HepG2 (cell line): Measurements from ENCODE around the gene CTNNBIP1.

Experiments used
- EED ChIP-seq: sonication (generic); formaldehyde crosslinking; IDR thresholded peaks from 2 replicates; pipeline ENCODE4 v1.5.0; 2020; ENCODE audit warnings: mild to moderate bottlenecking, missing genetic modification reagents
- KDM6A ChIP-seq: IDR thresholded peaks from 2 replicates; pipeline ENCODE4 v1.6.1; 2016; ENCODE audit warnings: low read depth
- NCOR1 ChIP-seq: fragments of 200-600 bp; sonication (generic); IDR thresholded peaks from 2 replicates; pipeline ENCODE4 v1.7.0; 2017; ENCODE audit warnings: antibody characterized with exemption, low read length, borderline replicate concordance
- NFYB ChIP-seq: sonication (generic); formaldehyde crosslinking; IDR thresholded peaks from 2 replicates; pipeline ENCODE4 v1.4.0; 2020; ENCODE audit warnings: missing genetic modification reagents
- ZMAT3 ChIP-seq: sonication (generic); formaldehyde crosslinking; conservative IDR thresholded peaks from 2 replicates; pipeline ENCODE4 v1.7.0; 2021; ENCODE audit warnings: missing genetic modification reagents
- ZNF274 ChIP-seq: sonication (generic); formaldehyde crosslinking; IDR thresholded peaks from 2 replicates; pipeline ENCODE4 v1.5.1; 2020; ENCODE audit warnings: mild to moderate bottlenecking, missing genetic modification reagents
- ZNF768 ChIP-seq: sonication (generic); formaldehyde crosslinking; IDR thresholded peaks from 2 replicates; pipeline ENCODE4 v1.4.0; 2020; ENCODE audit warnings: missing genetic modification reagents
- TF ChIP-seq, protein P1 (sequence below): sonication (generic); formaldehyde crosslinking; conservative IDR thresholded peaks from 2 replicates; pipeline ENCODE4 v1.4.0; 2020; ENCODE audit warnings: missing genetic modification reagents
- TF ChIP-seq, protein P2 (sequence below): sonication (generic); formaldehyde crosslinking; IDR thresholded peaks from 2 replicates; pipeline ENCODE4 v1.4.0; 2020; ENCODE audit warnings: missing genetic modification reagents, borderline replicate concordance
- TF ChIP-seq, protein P3 (sequence below): sonication (generic); formaldehyde crosslinking; IDR thresholded peaks from 2 replicates; pipeline ENCODE4 v1.4.0; 2020; ENCODE audit warnings: low read depth, missing genetic modification reagents

DNA sequence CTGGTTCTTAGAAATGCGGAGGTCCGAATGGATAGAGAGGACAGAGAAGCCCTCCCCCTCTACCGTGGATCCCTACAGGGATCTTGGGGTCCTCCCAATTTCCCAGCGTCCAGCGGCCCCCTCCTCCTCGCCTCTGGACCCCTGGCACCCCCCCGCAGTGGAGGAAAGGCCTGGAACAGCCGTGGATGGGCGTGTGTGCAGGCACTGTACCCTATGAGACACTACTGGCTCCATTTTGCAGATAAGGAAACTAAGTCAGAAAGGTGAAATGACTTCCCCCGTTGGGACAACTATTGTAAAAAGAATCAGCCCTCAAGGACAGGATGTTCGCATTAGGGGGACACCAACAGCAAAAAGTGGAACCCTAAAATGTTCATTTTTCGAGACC is 85.4 kb downstream of the CTNNBIP1 start:
- no peak for TF ChIP-seq NFYB (CRISPR knock-in tag)
- TF ChIP-seq ZNF768 (CRISPR knock-in tag) = no peak
- TF ChIP-seq ZNF274 (CRISPR knock-in tag) = no peak
- TF ChIP-seq ZMAT3 (CRISPR knock-in tag) = no peak
- no peak for TF ChIP-seq KDM6A (CRISPR knock-in tag)
- TF ChIP-seq EED (CRISPR knock-in tag) = no peak
- no peak for TF ChIP-seq NCOR1
- TF ChIP-seq, protein P1, sequence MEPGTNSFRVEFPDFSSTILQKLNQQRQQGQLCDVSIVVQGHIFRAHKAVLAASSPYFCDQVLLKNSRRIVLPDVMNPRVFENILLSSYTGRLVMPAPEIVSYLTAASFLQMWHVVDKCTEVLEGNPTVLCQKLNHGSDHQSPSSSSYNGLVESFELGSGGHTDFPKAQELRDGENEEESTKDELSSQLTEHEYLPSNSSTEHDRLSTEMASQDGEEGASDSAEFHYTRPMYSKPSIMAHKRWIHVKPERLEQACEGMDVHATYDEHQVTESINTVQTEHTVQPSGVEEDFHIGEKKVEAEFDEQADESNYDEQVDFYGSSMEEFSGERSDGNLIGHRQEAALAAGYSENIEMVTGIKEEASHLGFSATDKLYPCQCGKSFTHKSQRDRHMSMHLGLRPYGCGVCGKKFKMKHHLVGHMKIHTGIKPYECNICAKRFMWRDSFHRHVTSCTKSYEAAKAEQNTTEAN = no peak
- TF ChIP-seq, protein P2, sequence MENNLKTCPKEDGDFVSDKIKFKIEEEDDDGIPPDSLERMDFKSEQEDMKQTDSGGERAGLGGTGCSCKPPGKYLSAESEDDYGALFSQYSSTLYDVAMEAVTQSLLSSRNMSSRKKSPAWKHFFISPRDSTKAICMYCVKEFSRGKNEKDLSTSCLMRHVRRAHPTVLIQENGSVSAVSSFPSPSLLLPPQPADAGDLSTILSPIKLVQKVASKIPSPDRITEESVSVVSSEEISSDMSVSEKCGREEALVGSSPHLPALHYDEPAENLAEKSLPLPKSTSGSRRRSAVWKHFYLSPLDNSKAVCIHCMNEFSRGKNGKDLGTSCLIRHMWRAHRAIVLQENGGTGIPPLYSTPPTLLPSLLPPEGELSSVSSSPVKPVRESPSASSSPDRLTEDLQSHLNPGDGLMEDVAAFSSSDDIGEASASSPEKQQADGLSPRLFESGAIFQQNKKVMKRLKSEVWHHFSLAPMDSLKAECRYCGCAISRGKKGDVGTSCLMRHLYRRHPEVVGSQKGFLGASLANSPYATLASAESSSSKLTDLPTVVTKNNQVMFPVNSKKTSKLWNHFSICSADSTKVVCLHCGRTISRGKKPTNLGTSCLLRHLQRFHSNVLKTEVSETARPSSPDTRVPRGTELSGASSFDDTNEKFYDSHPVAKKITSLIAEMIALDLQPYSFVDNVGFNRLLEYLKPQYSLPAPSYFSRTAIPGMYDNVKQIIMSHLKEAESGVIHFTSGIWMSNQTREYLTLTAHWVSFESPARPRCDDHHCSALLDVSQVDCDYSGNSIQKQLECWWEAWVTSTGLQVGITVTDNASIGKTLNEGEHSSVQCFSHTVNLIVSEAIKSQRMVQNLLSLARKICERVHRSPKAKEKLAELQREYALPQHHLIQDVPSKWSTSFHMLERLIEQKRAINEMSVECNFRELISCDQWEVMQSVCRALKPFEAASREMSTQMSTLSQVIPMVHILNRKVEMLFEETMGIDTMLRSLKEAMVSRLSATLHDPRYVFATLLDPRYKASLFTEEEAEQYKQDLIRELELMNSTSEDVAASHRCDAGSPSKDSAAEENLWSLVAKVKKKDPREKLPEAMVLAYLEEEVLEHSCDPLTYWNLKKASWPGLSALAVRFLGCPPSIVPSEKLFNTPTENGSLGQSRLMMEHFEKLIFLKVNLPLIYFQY (CRISPR knock-in tag) = no peak
- TF ChIP-seq, protein P3, sequence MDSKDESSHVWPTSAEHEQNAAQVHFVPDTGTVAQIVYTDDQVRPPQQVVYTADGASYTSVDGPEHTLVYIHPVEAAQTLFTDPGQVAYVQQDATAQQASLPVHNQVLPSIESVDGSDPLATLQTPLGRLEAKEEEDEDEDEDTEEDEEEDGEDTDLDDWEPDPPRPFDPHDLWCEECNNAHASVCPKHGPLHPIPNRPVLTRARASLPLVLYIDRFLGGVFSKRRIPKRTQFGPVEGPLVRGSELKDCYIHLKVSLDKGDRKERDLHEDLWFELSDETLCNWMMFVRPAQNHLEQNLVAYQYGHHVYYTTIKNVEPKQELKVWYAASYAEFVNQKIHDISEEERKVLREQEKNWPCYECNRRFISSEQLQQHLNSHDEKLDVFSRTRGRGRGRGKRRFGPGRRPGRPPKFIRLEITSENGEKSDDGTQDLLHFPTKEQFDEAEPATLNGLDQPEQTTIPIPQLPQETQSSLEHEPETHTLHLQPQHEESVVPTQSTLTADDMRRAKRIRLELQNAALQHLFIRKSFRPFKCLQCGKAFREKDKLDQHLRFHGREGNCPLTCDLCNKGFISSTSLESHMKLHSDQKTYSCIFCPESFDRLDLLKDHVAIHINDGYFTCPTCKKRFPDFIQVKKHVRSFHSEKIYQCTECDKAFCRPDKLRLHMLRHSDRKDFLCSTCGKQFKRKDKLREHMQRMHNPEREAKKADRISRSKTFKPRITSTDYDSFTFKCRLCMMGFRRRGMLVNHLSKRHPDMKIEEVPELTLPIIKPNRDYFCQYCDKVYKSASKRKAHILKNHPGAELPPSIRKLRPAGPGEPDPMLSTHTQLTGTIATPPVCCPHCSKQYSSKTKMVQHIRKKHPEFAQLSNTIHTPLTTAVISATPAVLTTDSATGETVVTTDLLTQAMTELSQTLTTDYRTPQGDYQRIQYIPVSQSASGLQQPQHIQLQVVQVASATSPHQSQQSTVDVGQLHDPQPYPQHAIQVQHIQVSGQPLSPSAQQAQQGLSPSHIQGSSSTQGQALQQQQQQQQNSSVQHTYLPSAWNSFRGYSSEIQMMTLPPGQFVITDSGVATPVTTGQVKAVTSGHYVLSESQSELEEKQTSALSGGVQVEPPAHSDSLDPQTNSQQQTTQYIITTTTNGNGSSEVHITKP = no peak
